ENCODE data around the gene MYBBP1A.

The MYBBP1A gene

DNA sequence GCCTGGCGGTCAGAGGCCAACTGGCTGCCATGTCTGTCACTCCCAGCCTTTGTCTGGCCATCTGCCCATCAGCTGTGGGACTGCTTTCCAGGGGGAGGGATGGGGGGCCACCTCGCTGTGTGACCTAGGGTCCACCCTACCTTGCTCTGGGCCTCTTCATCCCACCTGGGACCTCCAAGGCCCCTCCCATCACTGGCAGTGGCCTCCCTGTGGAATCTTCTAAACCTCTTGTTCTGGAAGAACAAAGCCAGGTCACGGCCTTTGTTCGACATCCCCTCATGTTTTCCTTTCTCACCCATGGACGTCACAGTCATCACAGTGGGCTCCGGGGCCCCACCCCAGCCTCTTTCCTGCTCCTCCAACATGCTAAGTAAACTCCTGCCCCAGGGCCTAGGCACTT lies 32.5 kb downstream of the MYBBP1A start:
- DNase-seq (ENCODE audit: low read depth in 3 of 3, low spot score in 1 of 3) = no peak

- no peak for DNase-seq (ENCODE audit: low read depth in 3 of 3, low spot score in 1 of 3)
Measured at GRCh38 chr17:4520894-4521600, 34.1 kb downstream of the MYBBP1A start.

- DNase-seq (ENCODE audit: low read depth in 3 of 3, low spot score in 1 of 3) = no peak
Measured at GRCh38 chr17:4520060-4520893, 34.9 kb downstream of the MYBBP1A start.

DNA sequence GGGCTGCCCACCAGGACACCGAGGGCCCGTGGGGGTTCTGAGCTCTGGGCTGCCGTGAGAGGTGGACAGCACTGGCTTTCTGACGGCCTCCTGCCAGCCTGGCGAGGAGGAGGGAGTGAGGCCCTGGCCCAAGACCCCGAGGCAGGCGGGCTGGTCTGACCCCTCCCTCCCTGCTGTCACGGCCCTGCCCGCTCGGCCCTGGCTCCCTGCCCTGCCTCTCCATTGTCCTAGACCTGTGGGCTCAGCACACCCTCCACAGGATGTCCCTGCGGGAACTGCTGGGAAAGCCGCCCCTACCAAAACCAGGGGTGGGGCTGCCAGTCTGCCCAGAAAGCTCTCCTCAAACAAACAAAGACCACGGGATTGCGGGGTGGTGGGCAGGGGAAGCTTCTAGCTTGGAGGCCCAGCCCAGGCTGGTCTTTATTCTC lies 35.8 kb downstream of the MYBBP1A start:
- no peak for DNase-seq (ENCODE audit: low read depth in 3 of 3, low spot score in 1 of 3)

DNA sequence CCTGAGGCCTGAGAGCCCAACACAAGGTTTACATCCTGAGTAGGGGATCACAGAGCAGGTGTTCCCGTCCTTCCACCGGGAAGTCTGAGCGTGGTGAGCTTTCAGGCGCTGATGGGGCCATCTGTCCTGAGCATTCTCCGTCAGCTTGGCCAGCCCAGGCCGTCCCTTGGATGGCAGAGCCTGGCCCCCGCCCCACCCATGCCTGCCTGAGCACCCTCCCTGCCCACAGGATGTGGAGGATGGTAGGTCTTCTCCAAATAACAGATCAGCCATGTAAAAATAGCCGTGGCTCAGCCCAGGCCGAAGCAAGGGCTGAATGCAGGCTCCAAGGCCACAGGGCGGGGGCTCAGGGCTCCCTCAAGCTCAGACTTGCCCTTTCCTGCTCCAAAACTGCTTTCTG lies 36.3 kb downstream of the MYBBP1A start:
- no peak for DNase-seq (ENCODE audit: low read depth in 3 of 3, low spot score in 1 of 3)

DNA sequence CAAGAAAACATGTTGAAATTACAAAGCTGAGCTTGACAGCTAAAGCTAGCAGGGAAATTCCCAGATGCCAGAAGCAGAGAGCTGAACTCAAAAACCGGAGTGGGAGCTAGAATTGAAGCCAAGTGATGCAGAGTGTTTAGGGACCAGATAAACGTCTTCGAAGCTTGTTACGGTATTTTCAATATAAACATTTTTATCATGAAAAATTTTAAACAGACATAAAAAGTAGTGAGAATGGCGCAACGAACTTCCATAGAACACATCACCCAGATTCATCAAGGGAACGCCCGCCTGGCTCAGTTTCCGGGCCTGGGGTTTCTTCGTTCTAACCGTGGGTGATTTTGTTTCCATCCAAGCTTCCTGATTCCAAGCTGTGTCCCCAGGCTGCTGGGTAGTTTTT lies 38.4 kb downstream of the MYBBP1A start:
- DNase-seq (ENCODE audit: low read depth in 3 of 3, low spot score in 1 of 3) = no peak

GRCh38 chr17:4515501-4515900 lies 39.7 kb downstream of the MYBBP1A start:
- no peak for DNase-seq (ENCODE audit: low read depth in 3 of 3, low spot score in 1 of 3)

GRCh38 chr17:4514779-4515178 lies 40.4 kb downstream of the MYBBP1A start:
- DNase-seq (ENCODE audit: low read depth in 3 of 3, low spot score in 1 of 3) = no peak

DNA sequence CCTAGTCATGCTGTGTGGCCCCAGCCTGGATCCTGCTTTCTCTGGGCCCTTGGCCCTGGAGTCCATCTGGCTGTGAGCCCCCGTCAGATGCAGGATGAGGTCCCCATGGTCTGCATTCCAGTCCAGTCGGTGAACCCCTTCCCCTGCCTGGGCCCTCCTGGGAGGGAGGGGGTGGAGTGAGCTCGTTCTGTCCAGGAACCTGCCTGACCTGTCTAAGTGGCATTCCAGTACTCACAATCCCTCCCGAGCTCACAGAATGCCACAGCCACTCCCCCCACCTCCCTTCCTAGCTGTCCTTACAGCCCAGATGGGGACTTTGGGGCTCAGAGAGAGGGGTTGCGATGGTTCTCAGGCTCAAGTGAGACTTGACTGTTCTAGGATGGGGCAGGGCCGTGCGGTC lies 41.0 kb downstream of the MYBBP1A start:
- DNase-seq (ENCODE audit: low read depth in 3 of 3, low spot score in 1 of 3) = no peak

- no peak for DNase-seq (ENCODE audit: low read depth in 3 of 3, low spot score in 1 of 3)
Measured at GRCh38 chr17:4513113-4514032, 41.8 kb downstream of the MYBBP1A start.

DNA sequence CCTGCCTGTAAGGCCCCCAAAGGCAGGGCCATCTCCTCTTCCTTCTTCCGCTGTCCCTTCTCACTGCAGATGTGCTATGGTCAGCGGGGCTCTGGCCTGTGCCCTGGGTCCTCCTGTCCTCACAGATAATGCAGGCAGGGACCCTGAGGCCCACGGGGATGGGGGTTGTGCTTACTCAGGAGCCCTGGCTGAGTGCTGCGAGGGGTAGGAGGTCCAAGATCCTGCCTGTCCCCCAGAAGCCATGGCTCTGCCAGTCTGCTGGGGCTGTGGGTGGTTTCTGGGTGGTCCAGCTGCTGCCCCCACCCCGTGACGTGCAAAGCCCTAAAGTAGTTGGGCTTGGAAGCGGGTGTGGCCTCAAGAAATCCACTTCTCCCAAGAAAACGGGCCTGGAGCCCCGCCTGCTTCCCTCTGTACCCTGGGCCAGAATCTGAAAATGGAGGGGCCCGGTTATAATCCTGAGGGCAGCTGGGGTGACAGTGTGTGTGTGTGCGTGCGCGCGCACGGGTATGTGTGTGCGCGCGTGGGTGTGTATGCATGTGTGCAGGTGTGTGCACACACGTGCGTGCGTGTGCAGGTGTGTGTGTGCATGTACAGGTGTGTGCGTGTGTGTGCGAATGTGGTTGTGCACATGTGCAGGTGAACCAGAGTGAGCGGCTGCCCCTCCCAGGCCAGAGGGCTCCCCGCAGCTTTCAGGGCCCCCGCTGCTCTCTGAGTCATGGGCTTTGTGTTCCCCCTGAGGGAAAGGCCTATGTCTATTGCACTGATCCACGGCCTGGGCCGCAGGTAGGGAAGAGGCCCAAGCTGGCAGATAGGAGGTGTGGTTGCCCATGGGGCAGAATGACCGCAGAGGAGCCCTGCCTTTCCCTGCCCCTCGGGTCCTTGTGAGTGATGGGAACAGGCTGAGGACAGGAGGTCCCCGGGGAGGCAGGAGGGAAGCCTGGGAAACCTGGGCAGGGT lies 42.8 kb downstream of the MYBBP1A start:
- no peak for DNase-seq (ENCODE audit: low read depth in 3 of 3, low spot score in 1 of 3)

GRCh38 chr17:4511199-4511932 lies 43.8 kb downstream of the MYBBP1A start:
- no peak for DNase-seq (ENCODE audit: low read depth in 3 of 3, low spot score in 1 of 3)

DNA sequence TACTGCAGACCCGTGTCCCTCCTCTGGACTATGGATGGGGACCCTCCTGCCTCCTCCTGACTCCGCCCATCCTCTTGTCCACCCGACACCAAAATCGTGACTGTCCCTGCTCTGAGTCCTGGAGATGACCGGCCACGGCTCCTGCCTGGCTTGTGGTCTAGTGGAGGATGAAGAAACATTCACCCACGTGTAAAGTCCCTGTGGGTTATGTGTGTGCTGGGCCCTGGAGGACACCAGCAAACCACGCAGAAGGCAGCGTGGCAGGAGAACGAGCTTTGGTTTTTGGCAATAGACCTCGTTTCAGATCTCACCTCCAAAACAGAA lies 44.6 kb downstream of the MYBBP1A start:
- no peak for DNase-seq (ENCODE audit: low read depth in 3 of 3, low spot score in 1 of 3)

DNA sequence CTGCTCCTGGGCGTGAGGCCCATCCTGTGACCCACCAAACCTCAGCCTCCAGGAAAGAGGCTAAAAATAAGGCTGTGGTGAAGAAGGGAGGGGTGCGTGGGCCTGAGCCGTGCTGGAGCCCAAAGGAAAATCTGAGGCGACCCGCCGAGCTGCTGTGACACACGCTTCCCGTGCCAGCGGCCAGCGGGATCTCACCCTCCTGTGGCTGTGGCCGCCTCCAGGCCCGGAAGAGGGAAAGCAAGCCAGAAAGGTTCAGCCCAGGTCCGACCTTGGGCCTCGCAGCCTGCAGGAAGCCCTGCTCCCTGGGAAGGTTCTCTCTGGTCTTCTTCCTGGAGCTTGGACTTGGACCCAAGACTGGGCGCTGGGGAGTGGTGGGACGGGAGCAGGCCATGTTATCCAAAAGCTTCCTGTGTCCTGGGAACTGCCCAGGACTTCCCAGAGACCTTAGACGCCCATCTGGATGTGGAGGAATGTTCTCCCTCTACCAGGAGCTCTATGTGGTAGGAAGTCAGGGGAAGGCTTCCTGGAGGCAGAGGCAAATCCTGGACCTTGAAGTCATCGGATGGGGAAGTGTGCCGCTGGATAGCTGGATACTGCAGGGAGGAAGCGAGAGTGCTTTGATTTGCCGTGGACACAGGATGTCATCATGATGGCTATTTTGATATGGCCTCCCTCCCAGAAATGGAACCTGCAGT lies 45.1 kb downstream of the MYBBP1A start:
- DNase-seq (ENCODE audit: low read depth in 3 of 3, low spot score in 1 of 3) = no peak

DNA sequence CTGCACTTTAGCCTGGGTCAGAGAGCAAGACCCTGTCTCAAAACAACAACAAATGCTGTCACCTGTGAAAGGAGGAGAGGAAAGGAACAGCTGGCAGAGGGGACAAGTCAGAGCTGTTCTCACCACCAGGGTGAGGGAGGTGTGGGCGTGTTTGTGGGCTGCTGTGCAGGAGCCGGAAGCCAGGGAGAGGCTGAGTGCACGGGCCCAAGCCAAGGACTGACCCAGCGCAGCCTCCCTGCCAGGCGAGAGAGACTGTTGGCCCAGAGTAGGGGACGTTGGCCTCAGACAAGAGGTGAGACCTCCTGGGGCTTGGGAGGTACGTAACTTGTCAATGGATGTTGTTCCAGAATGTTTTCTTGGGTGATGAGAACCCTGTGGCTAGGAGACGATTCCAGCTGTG lies 45.8 kb downstream of the MYBBP1A start:
- no peak for DNase-seq (ENCODE audit: low read depth in 3 of 3, low spot score in 1 of 3)

DNA sequence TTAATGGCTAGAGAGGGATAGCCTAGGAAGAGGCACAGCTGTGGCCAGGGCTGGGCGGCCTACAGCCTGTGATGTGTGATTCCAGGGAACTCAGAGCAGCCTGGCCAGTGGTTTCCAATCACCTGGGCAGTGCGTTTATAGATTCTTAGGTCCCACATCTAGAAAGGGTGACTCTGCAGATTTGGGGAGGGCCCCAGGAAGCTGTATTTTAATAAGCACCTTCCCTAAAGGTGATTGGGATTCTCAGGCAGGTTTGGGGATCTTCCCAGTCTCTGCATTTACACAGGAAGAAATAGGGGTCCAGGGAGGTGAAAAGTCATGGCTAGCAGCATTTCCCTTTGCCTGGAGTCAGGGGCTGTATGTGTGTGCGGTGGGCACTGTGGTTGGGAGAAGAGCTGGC lies 47.0 kb downstream of the MYBBP1A start:
- no peak for DNase-seq (ENCODE audit: low read depth in 3 of 3, low spot score in 1 of 3)

- no peak for DNase-seq (ENCODE audit: low read depth in 3 of 3, low spot score in 1 of 3)
Measured at GRCh38 chr17:4507361-4508111, 47.6 kb downstream of the MYBBP1A start.

DNA sequence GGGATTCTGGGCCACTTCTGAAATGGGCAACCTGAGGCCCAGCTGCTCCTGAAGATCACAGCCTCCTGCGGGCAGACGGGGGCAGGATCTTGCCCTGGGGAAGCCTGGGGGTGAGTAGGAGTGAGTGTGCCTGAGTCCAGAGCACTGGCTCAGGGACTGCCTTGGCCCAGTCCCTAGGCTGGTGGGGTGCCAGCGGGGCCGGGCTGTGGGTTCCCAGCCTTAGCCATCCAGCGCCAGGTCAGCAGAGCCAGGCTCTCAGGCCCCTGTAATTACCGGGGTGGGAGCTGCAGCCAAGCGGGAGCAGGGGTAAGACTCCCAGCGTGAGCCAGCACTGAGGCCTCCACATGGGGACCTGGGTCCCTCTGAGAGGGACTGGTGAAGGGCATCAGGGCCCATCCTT lies 48.3 kb downstream of the MYBBP1A start:
- DNase-seq (ENCODE audit: low read depth in 3 of 3, low spot score in 1 of 3) = no peak

Data from stimulated activated CD4-positive, alpha-beta T cell treated with anti-CD3 and anti-CD28 coated beads, TNF-alpha, amount 100 ng/mL, for 1 hour (primary cell).